ENCODE measurements around the gene POLN.

DNA sequence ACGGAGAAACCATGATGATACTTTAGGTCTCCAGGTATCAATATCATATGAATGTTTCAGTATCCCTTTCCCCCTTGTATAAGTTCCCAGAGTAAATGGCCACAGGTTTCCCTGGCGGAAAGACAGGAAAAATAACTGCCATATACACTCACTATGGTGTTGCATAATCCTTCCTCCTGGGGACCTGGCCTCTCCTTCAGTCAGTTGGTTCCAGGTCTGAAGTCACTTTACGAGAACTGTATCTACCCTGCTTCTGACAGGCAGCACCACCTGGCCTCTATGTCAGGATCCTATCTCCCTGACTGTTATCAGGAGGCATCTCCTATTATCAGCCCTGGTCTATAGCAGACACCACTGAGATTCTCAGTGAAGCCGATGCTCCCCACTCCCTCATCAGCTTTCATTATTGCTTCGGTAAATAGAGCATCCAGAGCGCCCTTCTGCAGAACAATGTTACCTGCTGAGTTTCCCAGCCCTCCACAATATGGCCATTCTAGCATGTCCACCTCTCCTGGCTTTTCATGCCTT, 22.6 kb downstream of the POLN start:
- TF ChIP-seq, protein P1, sequence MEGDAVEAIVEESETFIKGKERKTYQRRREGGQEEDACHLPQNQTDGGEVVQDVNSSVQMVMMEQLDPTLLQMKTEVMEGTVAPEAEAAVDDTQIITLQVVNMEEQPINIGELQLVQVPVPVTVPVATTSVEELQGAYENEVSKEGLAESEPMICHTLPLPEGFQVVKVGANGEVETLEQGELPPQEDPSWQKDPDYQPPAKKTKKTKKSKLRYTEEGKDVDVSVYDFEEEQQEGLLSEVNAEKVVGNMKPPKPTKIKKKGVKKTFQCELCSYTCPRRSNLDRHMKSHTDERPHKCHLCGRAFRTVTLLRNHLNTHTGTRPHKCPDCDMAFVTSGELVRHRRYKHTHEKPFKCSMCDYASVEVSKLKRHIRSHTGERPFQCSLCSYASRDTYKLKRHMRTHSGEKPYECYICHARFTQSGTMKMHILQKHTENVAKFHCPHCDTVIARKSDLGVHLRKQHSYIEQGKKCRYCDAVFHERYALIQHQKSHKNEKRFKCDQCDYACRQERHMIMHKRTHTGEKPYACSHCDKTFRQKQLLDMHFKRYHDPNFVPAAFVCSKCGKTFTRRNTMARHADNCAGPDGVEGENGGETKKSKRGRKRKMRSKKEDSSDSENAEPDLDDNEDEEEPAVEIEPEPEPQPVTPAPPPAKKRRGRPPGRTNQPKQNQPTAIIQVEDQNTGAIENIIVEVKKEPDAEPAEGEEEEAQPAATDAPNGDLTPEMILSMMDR (IDR thresholded peaks at IDR 0.05) = no peak
- no peak for TF ChIP-seq POLR2A (IDR thresholded peaks at IDR 0.05)
